Left forelimb (tissue), 1 donor: ENCODE data around the gene C1QTNF8.

Experiments
- DNase-seq: peaks from one replicate; pipeline ENCODE4 v3.0.0-alpha.2; 2018; ENCODE audit warnings: low spot score

The C1QTNF8 gene

GRCh38 chr16:1077877-1078578, 18.0 kb downstream of the C1QTNF8 start:
- no peak for DNase-seq

DNA sequence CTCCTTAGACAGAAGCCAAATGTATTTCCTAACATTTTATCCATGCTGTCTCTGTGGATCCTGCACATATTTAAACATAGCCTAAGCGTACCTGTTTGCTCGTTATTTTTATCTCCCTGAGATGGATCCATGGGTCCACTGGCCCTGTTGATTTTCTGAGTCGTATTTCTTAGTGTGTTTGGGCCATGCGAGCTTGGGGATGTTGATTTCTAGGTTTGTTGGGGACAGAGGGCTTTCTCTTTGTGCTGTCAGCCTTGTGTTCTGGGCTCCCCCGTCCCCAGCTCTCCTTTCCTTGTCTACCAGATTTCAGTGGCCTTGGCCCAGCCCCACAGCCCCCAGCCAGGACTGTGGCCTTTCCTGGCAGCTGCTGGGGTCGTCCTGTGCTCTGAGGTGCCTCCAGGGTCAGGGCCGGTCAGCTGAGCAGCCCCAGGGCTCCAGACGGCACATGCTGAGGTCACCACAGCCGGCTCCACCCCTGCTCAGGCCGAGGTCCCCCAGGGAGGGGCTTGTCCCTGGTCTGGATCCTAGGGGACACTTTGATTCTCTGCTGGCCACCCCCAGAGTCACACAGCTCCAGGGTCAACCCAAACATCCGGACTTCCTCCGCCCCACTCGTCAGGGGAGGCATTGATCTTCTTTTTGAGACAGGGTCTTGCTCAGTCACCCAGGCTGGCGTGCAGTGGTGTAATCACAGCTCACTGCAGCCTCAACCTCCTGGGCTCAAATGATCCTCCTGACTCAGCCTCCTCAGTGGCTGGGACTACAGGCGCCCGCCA, 19.1 kb downstream of the C1QTNF8 start:
- DNase-seq = no peak

DNA sequence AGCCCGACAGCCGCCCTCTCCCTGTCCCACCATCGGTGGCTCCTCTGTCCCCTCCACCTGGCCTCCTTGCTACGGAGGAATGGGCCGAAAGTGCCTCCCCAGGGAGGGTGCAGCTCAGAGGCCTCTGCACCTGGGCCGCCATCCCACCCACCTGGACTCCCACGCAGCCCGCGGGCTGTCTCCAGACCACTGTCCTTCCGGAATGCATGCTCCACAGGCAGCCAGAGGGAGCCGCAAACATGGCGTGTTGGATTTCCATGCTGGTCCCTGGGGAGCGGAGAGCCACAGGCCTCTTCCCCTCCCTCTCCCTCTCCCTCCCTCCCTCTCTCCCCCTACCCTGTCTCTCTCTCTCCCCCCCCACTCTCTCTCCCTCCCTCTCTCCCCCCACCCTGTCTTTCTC, 20.5 kb downstream of the C1QTNF8 start:
- DNase-seq = no peak

- DNase-seq = no peak
Observed at GRCh38 chr16:1074379-1074649, 21.7 kb downstream of the C1QTNF8 start.

GRCh38 chr16:1073566-1074378, 22.3 kb downstream of the C1QTNF8 start:
- no peak for DNase-seq

GRCh38 chr16:1073262-1073558, 22.8 kb downstream of the C1QTNF8 start:
- DNase-seq = no peak

GRCh38 chr16:1072526-1073261, 23.4 kb downstream of the C1QTNF8 start, which contains the start of gene SSTR5:
Gene SSTR5 (plus strand): TSS chr16:1072747. CDS start chr16:1078869, 6,122 bp downstream.
- DNase-seq = no peak

GRCh38 chr16:1071561-1072225, 24.4 kb downstream of the C1QTNF8 start:
- DNase-seq = no peak

DNA sequence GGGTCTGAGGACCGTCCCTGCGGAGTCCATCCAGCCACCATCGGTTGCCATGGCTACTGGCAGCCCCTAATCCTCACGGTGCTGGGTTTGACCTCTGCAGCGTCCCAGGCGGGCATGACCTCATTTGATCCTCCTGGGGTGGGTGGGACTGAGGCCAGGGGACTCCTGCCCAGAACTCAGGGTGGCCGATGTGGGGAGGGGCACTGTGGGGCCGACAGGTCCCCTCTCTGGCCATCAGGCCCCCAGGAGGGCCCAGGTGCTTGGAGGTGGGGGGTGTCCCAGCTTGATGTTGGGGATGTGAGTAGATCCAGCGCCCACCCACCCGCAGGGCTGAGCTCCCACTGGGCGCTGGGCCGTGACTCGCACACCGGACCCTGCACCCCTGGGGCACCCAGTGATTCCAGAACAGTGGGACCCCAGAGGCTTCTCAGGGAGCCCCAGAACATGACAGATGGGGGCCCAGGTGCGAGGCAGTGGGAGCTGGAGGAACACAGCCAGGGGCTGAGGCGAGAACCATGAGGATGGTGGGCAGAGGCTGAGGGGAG, 25.1 kb downstream of the C1QTNF8 start:
- DNase-seq = no peak

DNA sequence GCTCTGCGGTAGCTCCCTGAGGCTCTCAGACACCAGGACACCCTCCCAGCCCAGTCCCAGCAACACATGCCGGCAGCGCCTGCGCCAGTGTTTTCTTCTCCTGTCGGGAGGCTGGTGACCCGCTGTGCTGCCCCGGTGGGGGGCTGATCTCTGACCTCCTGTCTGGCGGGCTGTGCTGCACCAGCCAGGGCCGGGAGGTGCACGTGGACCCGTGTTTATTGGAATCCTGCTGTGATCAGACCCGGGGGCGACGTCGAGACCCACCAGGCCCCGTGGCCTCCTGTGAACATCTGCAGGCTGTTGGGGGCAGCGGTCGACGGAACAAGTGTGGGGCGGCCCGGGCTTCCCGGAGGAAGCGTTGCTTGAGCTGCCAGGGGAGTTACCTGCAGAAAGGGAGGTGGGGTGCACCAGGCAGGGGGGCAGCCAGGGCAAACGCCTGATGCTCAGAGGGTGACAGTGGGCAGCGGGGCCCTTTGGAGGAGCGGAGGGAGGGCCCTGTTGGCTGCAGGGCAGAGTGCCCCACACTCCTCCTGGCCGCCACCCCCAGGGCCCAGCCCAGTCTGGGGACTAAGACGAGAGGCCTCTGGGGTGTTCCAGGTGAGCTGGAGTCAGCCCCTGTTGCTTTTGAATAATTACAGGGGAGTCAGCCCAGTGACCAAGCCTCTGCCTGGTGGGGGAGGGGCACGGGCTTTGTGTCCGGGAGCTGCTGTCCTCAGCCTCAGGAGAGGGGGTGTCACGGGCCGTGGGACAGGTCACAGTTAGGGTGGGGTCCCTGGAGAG, 25.8 kb downstream of the C1QTNF8 start:
- no peak for DNase-seq

DNA sequence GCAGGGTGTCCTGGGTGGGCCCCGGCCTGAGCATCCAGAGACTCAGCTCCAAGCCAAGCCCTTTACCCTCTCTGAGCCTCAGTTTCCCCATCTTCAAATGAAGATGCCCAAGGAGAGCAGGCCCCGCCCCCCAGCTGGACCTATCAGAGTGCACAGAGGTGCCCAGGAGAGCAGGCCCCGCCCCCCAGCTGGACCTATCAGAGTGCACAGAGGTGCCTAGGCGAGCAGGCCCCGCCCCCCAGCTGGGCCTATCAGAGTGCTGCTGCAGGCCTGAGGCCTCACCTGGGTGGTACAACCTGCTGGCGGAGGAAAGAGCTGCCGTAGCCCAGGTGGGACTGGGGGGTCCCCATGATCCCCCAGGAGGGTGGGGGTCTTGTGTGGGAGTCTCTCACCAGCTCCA, 26.9 kb downstream of the C1QTNF8 start:
- no peak for DNase-seq

- no peak for DNase-seq
Observed at GRCh38 chr16:1068451-1068850, 27.6 kb downstream of the C1QTNF8 start.

DNA sequence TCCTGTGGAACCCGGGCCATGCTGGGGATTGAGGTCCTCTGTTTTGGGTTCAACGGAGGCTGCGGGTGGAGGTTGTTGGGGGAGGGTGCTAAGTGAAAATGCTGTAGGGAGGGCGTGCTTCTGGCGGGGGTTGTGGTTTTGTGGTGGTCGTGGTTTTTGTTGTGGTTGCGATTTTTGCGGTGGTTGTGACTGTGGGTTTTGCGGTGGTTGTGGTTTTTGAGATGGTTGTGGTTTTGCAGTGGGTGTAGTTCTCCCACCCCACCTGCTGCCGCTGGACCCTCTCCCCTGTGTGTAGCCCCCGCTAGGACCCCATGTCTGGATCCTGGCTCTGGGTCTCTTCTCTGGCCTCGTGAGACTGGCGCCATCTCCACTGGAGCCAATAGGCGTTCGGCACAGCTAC, 28.4 kb downstream of the C1QTNF8 start:
- DNase-seq = no peak

- DNase-seq = no peak
Observed at GRCh38 chr16:1066584-1067172, 29.4 kb downstream of the C1QTNF8 start.

- no peak for DNase-seq
Observed at GRCh38 chr16:1065469-1066128, 30.4 kb downstream of the C1QTNF8 start.

GRCh38 chr16:1063728-1064127, 32.3 kb downstream of the C1QTNF8 start:
- no peak for DNase-seq

- no peak for DNase-seq
Observed at GRCh38 chr16:1062895-1063294, 33.1 kb downstream of the C1QTNF8 start.

- DNase-seq = no peak
Observed at GRCh38 chr16:1061769-1062505, 34.1 kb downstream of the C1QTNF8 start.
